HEK293T (cell line): ENCODE data around the gene NCKIPSD.

Experiments used
- ARNT ChIP-seq: fragments of 450-650 bp; IDR thresholded peaks from 2 replicates; pipeline ENCODE4 v1.6.1; 2017; ENCODE audit warnings: mild to moderate bottlenecking
- BHLHE40 ChIP-seq: fragments of 450-650 bp; IDR thresholded peaks from 2 replicates; pipeline ENCODE4 v1.6.1; 2016; ENCODE audit warnings: mild to moderate bottlenecking, moderate library complexity, borderline replicate concordance
- FOXK2 ChIP-seq: fragments of 450-650 bp; IDR thresholded peaks from 2 replicates; pipeline ENCODE4 v1.6.1; 2016; ENCODE audit warnings: mild to moderate bottlenecking
- FOXM1 ChIP-seq: fragments of 450-650 bp; IDR thresholded peaks from 2 replicates; pipeline ENCODE4 v1.6.1; 2017; ENCODE audit warnings: mild to moderate bottlenecking, borderline replicate concordance
- SP1 ChIP-seq: fragments of 450-650 bp; IDR thresholded peaks from 2 replicates; pipeline ENCODE4 v1.6.1; 2017
- SUZ12 ChIP-seq: fragments of 450-650 bp; IDR thresholded peaks from 2 replicates; pipeline ENCODE4 v1.6.1; 2016; ENCODE audit warnings: mild to moderate bottlenecking
- ZNF384 ChIP-seq: fragments of 450-650 bp; IDR thresholded peaks from 2 replicates; pipeline ENCODE4 v1.6.1; 2016

DNA sequence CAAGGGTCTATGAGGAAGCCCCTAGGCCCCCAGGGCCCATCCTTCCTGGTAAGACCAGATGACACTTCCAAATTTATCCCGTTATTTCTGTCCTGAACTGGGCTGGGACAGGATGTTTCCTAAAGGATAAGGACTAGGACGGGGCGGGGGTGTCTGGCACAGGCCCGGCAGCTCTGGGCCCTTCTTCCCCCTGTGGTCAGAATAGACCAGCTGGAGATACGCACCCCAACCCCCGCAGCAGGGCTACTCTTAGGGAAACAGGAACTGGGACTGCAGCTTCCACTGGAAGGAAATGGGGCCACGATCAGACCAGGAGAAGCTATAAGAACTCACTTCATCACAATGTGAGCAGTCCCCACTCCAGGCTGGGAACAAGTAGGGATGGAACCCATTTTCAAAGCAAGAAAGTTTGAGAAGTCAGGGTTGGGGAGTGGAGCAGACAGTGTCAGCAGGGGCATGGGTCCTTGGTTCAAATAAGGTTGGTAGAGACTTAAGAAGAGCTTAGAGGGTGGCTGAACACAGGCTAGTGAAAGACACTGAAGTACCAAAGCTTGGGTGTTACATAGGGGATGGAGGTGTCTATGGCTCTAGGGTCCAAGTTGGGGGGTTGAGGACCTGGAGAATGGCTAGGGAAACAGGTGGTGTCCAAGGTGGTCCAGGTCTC is 1.1 kb downstream of the NCKIPSD start:
- TF ChIP-seq ARNT = no peak
- TF ChIP-seq SUZ12 = no peak
- TF ChIP-seq BHLHE40 = no peak
- TF ChIP-seq FOXM1 = no peak
- TF ChIP-seq FOXK2 = no peak
- no peak for TF ChIP-seq SP1
- no peak for TF ChIP-seq ZNF384
